SJSA1 (cell line): ENCODE measurements around the gene DNAH10. TPM values are rescaled to one million over a fixed set of nuclear protein-coding genes. Genes with fewer than 3 reads are reported as not detected.

Source experiments
- DNase-seq, 2 experiments: peaks; one replicate each; pipeline ENCODE4 v3.0.0-alpha.2; 2015 to 2020; ENCODE audit warnings: low spot score in 2 of 2, low read depth in 1 of 2
- H3K27ac ChIP-seq: fragments of 250-450 bp; sonication (Bioruptor Pico); 2 replicates; pipeline ENCODE4 v1.5.1; 2020; ENCODE audit warnings: mild to moderate bottlenecking, moderate library complexity
- H3K27me3 ChIP-seq: fragments of 250-450 bp; sonication (Bioruptor Pico); replicated peaks from 2 replicates; pipeline ENCODE4 v1.5.1; 2020; ENCODE audit warnings: mild to moderate bottlenecking, moderate library complexity
- H3K36me3 ChIP-seq: fragments of 250-450 bp; sonication (Bioruptor Pico); 2 replicates; pipeline ENCODE4 v1.5.1; 2020; ENCODE audit warnings: mild to moderate bottlenecking
- H3K4me1 ChIP-seq: fragments of 250-450 bp; sonication (Bioruptor Pico); replicated peaks from 2 replicates; pipeline ENCODE4 v1.6.1; 2021; ENCODE audit warnings: mild to moderate bottlenecking
- H3K4me3 ChIP-seq: fragments of 250-450 bp; sonication (Bioruptor Pico); 2 replicates; pipeline ENCODE4 v1.5.1; 2020; ENCODE audit warnings: mild to moderate bottlenecking
- H3K9me3 ChIP-seq: fragments of 250-450 bp; sonication (Bioruptor Pico); replicated peaks from 2 replicates; pipeline ENCODE4 v1.5.1; 2020; ENCODE audit warnings: mild to moderate bottlenecking
- total RNA-seq: library from RNA; depleted of rRNA; stranded (reverse); fragments of >200 nt; shearing (Covaris generic); gene quantifications from 2 replicates; pipeline ENCODE4 v1.2.3, GENCODE V29; 2014

The DNAH10 gene
- total RNA-seq, 1 experiment from 2014 or later, result 1.00 TPM

GRCh38 chr12:123928897-123929296, 166.8 kb downstream of the DNAH10 start:
- Histone ChIP-seq H3K4me1 (no peaks in the 10 kb centered on the region), H3K9me3 (no peaks in the 10 kb centered on the region), H3K4me3 (no peak overlapping the region), H3K27me3 (no peaks in the 10 kb centered on the region), H3K27ac (no peak overlapping the region), H3K36me3 (no peaks in the 10 kb centered on the region)
- no peak for DNase-seq

DNA sequence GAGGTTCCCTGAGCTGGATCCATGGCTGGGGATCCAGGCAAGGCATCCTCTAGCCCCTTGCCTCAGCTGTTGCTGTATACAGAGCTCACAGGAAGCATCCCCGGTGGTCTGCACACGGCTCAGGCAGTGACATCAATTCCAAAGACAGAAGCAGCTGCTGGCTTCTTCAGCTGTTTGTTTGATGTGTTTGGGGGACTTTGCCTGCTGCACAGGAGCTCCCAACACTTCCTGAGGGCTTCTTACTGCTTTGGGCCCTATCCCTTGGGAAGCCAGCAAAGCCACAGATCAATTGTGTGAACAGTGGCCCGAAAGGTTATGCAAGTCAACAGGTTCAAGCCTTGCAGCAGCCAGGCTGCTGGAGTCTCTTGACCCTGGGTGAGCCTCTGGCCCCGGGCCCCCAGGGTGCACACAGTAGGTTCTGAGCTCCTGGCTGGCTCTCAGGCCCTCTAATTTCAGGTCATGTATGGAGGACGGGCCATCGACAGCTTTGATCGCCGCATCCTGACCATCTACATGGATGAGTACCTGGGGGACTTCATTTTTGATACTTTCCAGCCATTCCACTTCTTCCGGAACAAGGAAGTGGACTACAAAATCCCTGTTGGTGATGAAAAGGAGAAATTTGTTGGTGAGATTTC, 168.0 kb downstream of the DNAH10 start:
- Histone ChIP-seq H3K4me1 (no peaks in the 10 kb centered on the region), H3K9me3 (no peaks in the 10 kb centered on the region), H3K4me3 (no peak overlapping the region), H3K36me3 (no peaks in the 10 kb centered on the region), H3K27ac (no peak overlapping the region), H3K27me3 (no peaks in the 10 kb centered on the region)
- no peak for DNase-seq

- Histone ChIP-seq H3K4me1 (no peaks in the 10 kb centered on the region), H3K36me3 (peaks cover 10% of the 10 kb centered on the region), H3K27ac (no peak overlapping the region), H3K4me3 (no peak overlapping the region), H3K9me3 (no peaks in the 10 kb centered on the region), H3K27me3 (no peaks in the 10 kb centered on the region)
- DNase-seq, result no peak
Measured at GRCh38 chr12:123931686-123932321, 169.7 kb downstream of the DNAH10 start.

GRCh38 chr12:123933214-123933613, 171.1 kb downstream of the DNAH10 start:
- H3K27ac ChIP-seq, result no peak overlapping the region
- no peaks in the 10 kb centered on the region for H3K27me3 ChIP-seq
- H3K9me3 ChIP-seq, result no peaks in the 10 kb centered on the region
- H3K4me3 ChIP-seq, result no peak overlapping the region
- H3K4me1 ChIP-seq, result peaks cover 11% of the 10 kb centered on the region
- no peak for DNase-seq
- peaks cover 17% of the 10 kb centered on the region for H3K36me3 ChIP-seq

- no peaks in the 10 kb centered on the region for H3K9me3 ChIP-seq
- DNase-seq, result no peak
- no peaks in the 10 kb centered on the region for H3K27me3 ChIP-seq
- H3K36me3 ChIP-seq, result peaks cover 17% of the 10 kb centered on the region
- H3K4me1 ChIP-seq, result peaks cover 20% of the 10 kb centered on the region
- no peak overlapping the region for H3K4me3 ChIP-seq
- H3K27ac ChIP-seq, result no peak overlapping the region
Measured at GRCh38 chr12:123934016-123934620, 172.0 kb downstream of the DNAH10 start.

- peaks cover 23% of the 10 kb centered on the region for H3K36me3 ChIP-seq
- H3K27ac ChIP-seq, result no peak overlapping the region
- DNase-seq, result no peak
- peaks cover 22% of the 10 kb centered on the region for H3K4me1 ChIP-seq
- H3K9me3 ChIP-seq, result no peaks in the 10 kb centered on the region
- no peaks in the 10 kb centered on the region for H3K27me3 ChIP-seq
- no peak overlapping the region for H3K4me3 ChIP-seq
Measured at GRCh38 chr12:123934829-123935228, 172.7 kb downstream of the DNAH10 start.

GRCh38 chr12:123935956-123936355, 173.9 kb downstream of the DNAH10 start:
- Histone ChIP-seq H3K4me3 (no peak overlapping the region), H3K4me1 (peaks cover 23% of the 10 kb centered on the region), H3K27me3 (no peaks in the 10 kb centered on the region), H3K27ac (no peak overlapping the region), H3K9me3 (no peaks in the 10 kb centered on the region), H3K36me3 (peaks cover 29% of the 10 kb centered on the region)
- DNase-seq, result no peak

DNA sequence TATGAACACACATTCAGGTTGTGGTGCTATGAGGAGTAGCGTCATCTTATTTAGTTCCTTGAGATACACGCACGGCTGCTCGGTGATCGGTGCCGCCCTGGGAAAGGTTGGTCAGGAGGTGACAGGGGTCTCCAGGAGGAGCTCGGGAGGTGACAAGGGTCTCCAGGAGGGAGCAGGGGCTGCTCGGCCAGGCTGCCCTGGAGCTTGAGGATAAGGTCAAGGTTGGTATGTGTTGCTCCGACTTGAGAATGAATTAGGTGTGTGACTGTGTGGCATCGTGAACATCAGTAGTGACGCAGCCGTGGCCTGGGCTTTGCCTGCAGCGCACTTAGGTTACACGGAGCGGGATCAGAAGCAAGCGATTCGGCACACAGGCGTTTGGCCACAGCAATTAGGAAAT, 174.4 kb downstream of the DNAH10 start:
- no peak overlapping the region for H3K27ac ChIP-seq
- peaks cover 33% of the 10 kb centered on the region for H3K36me3 ChIP-seq
- DNase-seq, result no peak
- H3K27me3 ChIP-seq, result no peaks in the 10 kb centered on the region
- no peaks in the 10 kb centered on the region; the same call in 1 of the 2 replicates for H3K9me3 ChIP-seq
- H3K4me1 ChIP-seq, result peaks cover 28% of the 10 kb centered on the region
- H3K4me3 ChIP-seq, result no peak overlapping the region

DNA sequence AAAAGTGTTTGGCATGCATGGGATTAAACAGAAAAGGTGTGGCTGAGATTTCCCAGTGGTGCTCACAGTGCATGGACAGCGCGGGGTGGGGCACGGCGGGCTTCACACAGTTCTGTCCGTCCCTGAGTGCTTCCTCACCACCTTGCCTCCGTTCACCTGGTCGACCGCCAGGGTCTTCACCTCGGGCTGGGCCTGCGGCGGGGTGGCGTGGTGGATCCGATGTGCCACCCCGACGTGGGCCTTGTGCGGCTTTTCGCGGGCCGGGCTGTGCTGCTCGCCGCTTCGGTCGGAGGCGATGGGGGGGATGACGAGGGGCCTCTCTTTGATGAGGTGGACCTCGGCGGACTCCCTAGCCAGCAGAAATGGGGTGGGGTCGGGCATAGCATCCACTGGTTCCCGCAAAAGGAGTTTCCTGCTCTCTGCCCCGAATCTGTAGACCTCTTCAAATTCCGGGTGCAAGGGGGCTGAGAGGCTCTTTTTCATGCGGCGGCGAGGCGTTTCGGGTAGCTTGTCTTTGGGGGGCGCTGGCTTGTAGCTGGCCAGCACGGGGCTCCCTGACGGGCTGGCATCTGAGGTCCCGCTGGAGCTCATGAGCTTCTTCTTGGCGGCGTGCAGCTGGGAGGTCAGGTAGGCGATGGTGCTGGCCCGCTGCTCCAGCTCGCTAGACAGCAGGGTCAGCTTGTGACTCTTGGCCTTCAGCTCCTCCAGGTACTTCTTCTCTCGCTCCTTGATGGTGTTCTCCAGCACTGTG, 175.0 kb downstream of the DNAH10 start:
- Histone ChIP-seq H3K4me3 (no peak overlapping the region), H3K27ac (peak overlapping the region; percentile 77; the same call in 1 of the 2 replicates), H3K27me3 (no peaks in the 10 kb centered on the region), H3K9me3 (no peaks in the 10 kb centered on the region; the same call in 1 of the 2 replicates), H3K4me1 (peaks cover 34% of the 10 kb centered on the region), H3K36me3 (peaks cover 39% of the 10 kb centered on the region)
- DNase-seq, result no peak

- Histone ChIP-seq H3K27me3 (no peaks in the 10 kb centered on the region), H3K4me3 (no peak overlapping the region), H3K27ac (peak overlapping the region; percentile 77), H3K4me1 (peaks cover 40% of the 10 kb centered on the region), H3K36me3 (peaks cover 39% of the 10 kb centered on the region), H3K9me3 (no peaks in the 10 kb centered on the region; the same call in 1 of the 2 replicates)
- peak; percentile 64 to 69 for DNase-seq
Measured at GRCh38 chr12:123937707-123938591, 175.8 kb downstream of the DNAH10 start.

DNA sequence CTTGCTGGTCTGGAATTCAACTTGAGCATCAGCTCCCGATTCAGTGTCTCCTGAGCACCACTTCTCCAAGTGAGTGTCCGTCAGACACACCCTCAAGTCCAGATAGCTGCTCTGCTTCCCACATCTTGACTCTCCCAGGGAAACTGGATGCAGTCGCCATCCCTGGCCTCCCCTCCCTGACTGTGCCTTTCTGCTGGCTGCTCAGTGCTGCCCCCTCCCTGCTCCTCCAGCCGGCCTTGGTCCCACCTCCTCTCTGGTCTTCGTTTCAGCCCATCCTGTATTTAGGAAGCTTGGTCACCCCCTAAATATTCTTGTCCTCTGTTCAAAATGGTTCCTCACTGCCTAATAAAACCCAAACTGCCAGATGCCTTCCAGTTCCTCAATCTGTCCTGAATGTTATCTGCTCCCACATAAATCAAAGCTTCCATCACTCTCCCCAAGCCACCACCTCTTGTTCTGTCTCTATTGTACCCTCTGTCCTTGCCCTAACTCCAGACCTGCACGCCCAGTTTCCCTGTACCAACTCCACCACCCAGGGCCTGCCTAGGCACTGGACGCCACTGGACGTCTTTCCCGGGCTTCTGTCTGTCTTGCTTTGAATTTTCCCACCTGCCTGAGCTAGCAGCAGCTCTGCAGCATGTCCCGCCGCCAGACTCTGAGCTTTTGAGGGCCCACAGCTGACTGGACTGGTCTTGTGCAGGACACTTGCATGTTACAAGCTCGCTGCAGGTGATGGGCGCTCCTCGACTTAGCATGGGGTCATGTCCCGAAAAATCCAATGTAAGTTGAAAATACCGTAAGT, 176.8 kb downstream of the DNAH10 start:
- no peaks in the 10 kb centered on the region for H3K27me3 ChIP-seq
- no peak for DNase-seq
- H3K27ac ChIP-seq, result peak overlapping the region; percentile 77
- peaks cover 43% of the 10 kb centered on the region for H3K36me3 ChIP-seq
- peaks cover 49% of the 10 kb centered on the region for H3K4me1 ChIP-seq
- no peak overlapping the region for H3K4me3 ChIP-seq
- H3K9me3 ChIP-seq, result no peaks in the 10 kb centered on the region; the same call in 1 of the 2 replicates

GRCh38 chr12:123939716-123940626, 177.9 kb downstream of the DNAH10 start:
- DNase-seq, result no peak
- H3K4me3 ChIP-seq, result no peak overlapping the region
- H3K36me3 ChIP-seq, result peaks cover 50% of the 10 kb centered on the region
- no peaks in the 10 kb centered on the region; the same call in 1 of the 2 replicates for H3K9me3 ChIP-seq
- H3K4me1 ChIP-seq, result peaks cover 51% of the 10 kb centered on the region
- H3K27ac ChIP-seq, result no peak overlapping the region
- H3K27me3 ChIP-seq, result no peaks in the 10 kb centered on the region
